Breast epithelium (tissue), 3 donors: ENCODE results near the gene PPP4R4.

ENCODE experiments used
- POLR2AphosphoS5 ChIP-seq, 3 donors: sonication (generic); formaldehyde crosslinking; IDR thresholded peaks; one replicate each; pipeline ENCODE4 v1.6.1; 2017; ENCODE audit warnings: antibody characterized with exemption in 3 of 3
- TF ChIP-seq, protein P1 (sequence below), 3 donors: fragments of 450-650 bp; IDR thresholded peaks; one replicate each; pipeline ENCODE4 v1.5.1; 2016 to 2017; ENCODE audit warnings: antibody characterized with exemption in 3 of 3, mild to moderate bottlenecking in 3 of 3, moderate library complexity in 3 of 3

DNA sequence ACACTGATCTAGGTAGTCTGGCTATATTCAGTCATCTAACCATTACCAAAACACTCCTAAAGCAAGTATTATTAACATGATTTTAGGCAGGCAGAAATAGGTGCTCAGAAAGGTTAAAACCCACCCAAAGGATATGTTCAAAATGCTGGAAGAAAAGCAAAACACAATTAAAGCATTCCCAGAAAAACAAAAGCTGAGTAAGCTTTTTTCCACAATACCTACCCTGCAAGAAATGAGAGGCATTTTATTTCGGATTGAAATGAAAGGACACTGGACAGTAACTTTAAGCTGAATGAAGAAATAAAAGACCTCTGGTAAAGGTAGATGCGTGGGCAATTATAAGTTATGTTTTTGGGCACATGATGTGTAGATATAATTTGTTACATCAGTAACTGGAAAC lies 140.8 kb downstream of the PPP4R4 start:
- TF ChIP-seq, protein P1, sequence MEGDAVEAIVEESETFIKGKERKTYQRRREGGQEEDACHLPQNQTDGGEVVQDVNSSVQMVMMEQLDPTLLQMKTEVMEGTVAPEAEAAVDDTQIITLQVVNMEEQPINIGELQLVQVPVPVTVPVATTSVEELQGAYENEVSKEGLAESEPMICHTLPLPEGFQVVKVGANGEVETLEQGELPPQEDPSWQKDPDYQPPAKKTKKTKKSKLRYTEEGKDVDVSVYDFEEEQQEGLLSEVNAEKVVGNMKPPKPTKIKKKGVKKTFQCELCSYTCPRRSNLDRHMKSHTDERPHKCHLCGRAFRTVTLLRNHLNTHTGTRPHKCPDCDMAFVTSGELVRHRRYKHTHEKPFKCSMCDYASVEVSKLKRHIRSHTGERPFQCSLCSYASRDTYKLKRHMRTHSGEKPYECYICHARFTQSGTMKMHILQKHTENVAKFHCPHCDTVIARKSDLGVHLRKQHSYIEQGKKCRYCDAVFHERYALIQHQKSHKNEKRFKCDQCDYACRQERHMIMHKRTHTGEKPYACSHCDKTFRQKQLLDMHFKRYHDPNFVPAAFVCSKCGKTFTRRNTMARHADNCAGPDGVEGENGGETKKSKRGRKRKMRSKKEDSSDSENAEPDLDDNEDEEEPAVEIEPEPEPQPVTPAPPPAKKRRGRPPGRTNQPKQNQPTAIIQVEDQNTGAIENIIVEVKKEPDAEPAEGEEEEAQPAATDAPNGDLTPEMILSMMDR (IDR thresholded peaks at IDR 0.05): no peak
- TF ChIP-seq POLR2AphosphoS5 (IDR thresholded peaks at IDR 0.05): no peak
